Activated CD4-positive, alpha-beta T cell treated with anti-CD3 and anti-CD28 coated beads, Interleukin-2, Interleukin-4, amounts not matched to agents 100 ng/mL and 50 ng/mL, durations not matched to agents 16 hours and 8 hours (primary cell): Measurements from ENCODE around the gene SLC27A4.
A peak's percentile ranks its signal among the peaks of the same experiment; 100 is the strongest.

ENCODE experiments used
- DNase-seq: peaks from one replicate; pipeline ENCODE4 v3.0.0-alpha.2; 2020; ENCODE audit warnings: low spot score

Gene SLC27A4

GRCh38 chr9:128339761-128340690, at the start of gene SLC27A4:
Gene SLC27A4 (plus strand): TSS chr9:128340527. CDS start chr9:128343133, 2,606 bp downstream.
- peak; percentile 83 for DNase-seq

GRCh38 chr9:128292009-128292408, 48.3 kb upstream of the SLC27A4 start:
- no peak for DNase-seq

- no peak for DNase-seq
These were observed 47.2 kb upstream of the SLC27A4 start for GRCh38 chr9:128293091-128293490.

- no peak for DNase-seq
These were observed 46.2 kb upstream of the SLC27A4 start for GRCh38 chr9:128294142-128294541.

DNA sequence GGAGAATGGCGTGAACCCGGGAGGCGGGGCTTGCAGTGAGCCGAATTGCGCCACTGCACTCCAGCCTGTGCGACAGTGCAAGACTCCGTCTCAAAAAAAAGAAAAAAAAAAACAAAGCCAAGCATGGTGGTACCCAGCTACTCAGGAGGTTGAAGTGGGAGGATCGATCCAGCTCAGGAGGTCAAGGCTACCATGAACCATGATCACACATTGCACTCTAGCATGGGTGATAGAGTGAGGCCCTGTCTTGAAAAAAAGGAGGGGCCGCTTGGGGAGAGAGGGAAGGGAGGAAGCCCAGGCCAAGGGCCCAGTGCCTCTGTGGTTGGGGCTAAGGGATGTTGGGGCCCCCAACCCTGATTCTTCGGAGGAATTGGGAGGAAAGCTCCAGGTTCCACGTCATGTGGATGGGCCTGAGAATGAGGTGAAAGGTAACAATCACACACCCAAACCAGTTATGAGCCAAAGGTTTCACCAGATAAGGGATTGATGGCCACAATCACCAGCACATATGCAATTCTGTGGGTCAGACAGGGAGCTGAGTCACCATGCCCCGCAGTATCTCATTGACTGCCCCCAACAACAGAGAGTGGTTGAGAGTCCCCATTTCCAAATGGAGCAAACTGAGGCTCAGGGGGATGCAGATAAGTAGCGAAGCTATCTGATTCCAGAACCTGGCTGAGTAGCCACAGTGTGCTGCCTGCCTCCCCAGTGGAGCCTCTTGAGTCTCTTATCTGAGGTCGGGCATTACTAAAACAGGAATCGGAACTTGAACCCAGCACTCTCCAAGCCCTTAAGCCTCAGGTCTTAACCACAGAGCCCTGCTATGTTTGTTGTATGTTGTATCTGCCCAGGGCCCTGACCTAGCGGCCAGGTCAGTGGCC, 43.7 kb upstream of the SLC27A4 start:
- no peak for DNase-seq

DNA sequence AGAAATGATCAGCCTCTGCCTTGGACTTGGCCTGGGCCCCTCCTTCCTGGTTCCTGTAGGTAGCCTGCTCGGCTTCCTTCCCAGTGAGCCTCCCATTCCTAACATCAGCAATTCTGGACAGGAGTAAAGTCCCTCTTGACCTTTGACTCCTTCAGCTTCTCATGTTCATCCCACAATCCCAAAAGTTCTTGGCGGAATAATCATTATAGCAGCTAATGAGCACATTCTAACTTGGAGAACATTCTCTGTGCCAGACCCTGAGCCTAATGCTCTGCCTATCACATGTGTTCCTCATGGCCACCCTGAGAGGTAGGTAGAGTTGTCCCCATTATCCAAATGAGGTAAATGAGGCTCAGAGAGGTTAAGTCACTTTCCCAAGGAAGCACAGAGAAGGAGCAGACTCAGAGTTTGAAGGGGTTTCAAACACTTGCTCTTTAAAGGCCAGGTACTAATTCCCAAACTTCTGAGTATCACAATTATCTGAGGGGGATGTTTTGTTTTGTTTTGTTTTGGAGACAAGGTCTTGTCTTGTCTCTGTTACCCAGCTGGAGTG, 43.0 kb upstream of the SLC27A4 start:
- no peak for DNase-seq

DNA sequence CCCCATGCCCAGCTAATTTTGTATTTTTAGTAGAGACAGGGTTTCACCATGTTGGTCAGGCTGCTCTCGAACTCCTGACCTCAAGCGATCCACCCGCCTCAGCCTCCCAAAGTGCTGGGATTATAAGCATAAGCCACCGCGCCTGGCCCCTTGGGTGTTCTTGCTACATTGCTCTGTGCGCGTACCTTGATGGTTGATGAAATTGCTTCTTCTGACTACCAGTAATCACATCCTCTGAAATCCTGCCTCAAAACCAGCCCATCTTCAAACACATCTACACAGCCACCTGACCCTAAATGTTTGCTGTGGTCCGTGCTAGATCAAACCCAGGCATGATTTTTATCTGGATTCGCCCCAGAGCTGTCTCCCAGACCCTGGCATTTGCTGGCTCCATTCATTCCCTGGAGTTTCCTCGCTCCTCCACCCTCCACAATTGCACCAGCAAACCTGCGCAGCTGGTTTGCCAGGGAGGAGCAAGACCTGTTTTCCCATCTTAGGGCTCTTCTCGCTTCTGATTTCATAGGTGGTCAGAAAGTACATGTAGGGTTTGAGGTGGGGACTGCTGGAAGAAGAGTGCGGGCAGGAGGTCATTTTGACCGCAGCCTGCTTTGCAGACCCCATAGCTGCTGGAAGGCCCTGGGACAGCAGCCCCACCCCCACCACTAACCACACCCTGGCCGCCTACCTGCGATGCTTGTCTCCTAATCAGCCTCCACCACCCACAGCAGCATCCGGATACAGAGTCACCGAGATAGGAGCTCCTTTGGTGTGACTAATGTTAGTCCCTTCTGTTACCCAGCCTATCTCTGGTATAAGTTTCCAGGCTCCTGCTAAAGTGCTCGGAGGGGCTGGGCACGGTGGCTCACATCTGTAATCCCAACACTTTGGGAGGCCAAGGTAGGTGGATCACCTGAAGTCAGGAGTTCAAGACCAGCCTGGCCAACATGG, 41.5 kb upstream of the SLC27A4 start:
- no peak for DNase-seq

- no peak for DNase-seq
These were observed 36.0 kb upstream of the SLC27A4 start for GRCh38 chr9:128304136-128304970.

DNA sequence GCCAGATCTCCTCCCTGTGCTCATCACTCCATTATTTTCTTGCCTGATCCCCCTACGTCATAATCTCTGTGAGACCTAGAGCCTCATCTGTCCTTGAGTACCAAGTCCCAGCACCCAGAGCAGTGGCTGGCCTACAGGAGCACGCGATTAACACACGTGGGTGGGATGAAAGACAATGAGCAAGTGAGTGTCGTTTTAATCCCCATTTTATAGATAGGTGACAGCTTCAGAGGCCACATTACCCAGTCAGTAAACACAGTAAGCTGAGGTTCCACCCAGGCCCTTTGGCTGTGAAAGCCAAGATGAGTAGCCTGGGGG, 35.4 kb upstream of the SLC27A4 start:
- no peak for DNase-seq

- no peak for DNase-seq
These were observed 30.8 kb upstream of the SLC27A4 start for GRCh38 chr9:128309551-128309950.

- DNase-seq: no peak
These were observed 29.9 kb upstream of the SLC27A4 start for GRCh38 chr9:128310461-128310860.

DNA sequence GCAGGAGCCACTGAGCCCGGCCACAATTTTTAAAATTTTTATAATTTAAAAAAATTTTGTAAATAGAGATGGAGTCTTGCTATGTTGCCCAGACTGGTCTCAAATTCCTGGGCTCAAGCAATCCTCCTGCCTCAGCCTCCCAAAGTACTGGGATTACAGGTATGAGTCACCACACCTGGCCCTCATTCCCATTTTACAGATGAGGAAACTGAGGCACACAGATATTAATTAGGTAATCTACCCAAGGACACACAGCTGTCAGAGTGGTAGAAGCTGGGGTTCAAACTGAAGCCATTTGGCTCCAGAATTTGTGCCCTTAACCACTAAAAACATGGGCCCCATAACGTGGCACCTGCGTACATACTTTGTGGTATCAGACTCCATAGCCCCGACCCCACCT, 25.6 kb upstream of the SLC27A4 start:
- no peak for DNase-seq

GRCh38 chr9:128316421-128316820, 23.9 kb upstream of the SLC27A4 start:
- DNase-seq: no peak

DNA sequence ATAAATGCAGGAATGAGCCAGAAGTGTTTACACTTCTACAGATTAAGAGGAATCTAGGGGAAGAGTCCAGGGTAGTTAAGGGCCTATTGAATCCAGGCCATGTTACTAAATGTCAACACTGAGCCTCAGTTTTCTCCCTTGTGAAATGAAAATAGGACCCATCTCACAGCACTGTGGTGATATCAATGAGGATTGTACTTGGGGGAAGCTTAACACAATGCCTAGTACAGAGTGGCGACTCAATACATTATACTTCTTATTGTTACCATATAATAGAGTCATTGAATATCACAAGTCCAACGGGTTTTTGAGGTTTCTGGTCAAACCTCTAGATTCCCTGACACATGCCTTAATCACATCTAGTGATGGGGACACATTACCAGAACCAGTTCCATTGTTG, 22.7 kb upstream of the SLC27A4 start:
- no peak for DNase-seq

GRCh38 chr9:128321343-128321742, 19.0 kb upstream of the SLC27A4 start:
- DNase-seq: no peak

DNA sequence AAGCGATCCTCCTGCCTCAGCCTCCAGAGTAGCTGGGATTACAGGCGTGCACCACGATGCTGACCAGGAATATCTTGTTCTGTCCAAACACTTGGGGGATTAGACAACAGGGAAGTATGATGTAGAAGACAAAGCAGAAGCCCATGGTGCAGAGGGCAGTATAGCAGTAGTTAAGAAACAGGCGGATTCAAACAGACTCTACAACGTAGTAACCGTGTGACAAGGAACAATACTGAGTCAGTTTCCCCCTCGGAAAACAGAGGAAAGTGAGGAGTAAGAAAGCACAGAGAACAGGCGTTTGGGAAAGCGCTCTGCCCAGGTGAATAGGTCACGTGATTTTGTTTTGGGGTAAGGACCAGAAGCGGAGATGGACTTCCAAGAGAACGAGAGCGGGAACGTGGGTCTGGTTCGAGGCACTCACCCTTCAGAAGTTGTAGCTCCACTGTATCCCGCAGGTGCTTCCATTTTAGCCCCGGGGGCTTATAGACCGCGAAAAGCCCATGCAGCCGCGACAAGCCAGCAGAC, 18.4 kb upstream of the SLC27A4 start:
- DNase-seq: no peak

- DNase-seq: peak; percentile 94
These were observed 17.7 kb upstream of the SLC27A4 start, which contains the start of the genes COQ4 and TRUB2 for GRCh38 chr9:128322404-128323211. Gene COQ4 (plus strand): TSS chr9:128322839. CDS start chr9:128322859, 20 bp downstream. Gene TRUB2 (minus strand): TSS chr9:128322447. CDS start chr9:128322408, 39 bp downstream.

DNA sequence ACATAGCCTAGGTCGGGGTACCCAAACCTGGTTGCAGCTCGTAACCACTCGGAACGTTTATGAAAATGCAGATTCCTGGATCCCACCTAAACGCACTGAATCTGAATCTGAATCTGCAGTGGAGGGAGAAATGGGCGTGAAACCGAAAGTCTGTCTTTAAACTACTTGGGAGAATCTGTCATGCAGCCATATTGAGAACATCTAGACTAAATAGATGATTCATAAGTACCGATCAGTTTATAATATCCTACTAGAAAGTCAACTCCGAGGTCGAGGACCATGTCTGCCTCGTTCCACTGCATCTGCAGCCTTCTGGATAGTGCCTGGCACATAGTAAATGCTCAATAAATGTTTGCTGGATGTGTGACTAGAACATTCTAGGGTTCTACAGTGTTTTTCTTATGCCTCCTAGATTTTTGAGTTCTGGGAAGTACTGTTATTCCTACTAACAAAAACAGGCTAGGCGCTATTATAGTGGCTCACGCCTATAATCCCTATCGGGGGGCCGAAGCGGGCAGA, 17.1 kb upstream of the SLC27A4 start:
- no peak for DNase-seq

GRCh38 chr9:128323791-128324190, 16.5 kb upstream of the SLC27A4 start:
- no peak for DNase-seq
